IPS-NIHi11 (cell line): Measurements from ENCODE around the gene ETNK1.
"Not testable (repeated sequence)": the region's sequence is repeated elsewhere in the genome, so short reads cannot be mapped to it uniquely, and the experiment has no call there.

Experiments
- DNase-seq: peaks from one replicate; pipeline ENCODE4 v3.0.0; 2012; ENCODE audit warnings: mixed read lengths, low spot score

Gene ETNK1, protein sequence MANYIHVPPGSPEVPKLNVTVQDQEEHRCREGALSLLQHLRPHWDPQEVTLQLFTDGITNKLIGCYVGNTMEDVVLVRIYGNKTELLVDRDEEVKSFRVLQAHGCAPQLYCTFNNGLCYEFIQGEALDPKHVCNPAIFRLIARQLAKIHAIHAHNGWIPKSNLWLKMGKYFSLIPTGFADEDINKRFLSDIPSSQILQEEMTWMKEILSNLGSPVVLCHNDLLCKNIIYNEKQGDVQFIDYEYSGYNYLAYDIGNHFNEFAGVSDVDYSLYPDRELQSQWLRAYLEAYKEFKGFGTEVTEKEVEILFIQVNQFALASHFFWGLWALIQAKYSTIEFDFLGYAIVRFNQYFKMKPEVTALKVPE

DNA sequence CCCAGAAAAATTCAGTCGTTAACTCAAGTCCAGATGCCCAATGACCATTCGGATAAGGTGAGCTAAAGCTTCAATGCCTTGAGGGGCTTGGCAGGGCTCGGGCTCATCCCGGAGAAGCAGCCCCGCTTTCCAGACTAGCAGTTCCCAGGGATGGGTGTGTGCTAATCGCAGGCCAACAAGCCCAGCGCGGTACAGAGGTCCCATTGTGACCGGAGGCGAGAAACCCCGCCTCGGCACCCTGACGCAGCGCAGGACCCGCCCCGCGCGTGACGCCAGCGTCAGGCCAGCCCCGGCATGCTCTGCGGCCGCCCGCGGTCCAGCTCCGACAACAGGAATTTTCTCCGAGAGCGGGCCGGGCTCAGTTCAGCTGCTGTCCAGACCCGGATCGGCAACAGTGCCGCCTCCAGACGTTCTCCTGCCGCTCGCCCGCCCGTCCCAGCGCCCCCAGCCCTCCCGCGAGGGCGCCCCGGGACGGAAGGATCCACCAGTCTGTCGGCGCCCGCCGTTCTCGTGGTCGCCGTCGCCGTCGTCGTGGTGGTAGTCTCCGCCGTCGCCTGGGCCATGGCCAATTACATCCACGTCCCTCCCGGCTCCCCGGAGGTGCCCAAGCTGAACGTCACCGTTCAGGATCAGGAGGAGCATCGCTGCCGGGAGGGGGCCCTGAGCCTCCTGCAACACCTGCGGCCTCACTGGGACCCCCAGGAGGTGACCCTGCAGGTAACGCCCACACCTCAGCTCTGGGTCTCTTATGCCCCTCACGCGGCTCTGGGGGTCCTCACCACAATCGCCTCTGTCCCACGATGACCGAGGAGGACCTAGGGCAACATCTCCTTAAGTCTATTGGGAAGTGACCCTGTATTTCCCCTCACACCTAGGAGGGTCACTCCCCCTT is at the start of gene ETNK1:
ETNK1 (plus strand) TSS at position 302 of the 892 bp plus-strand sequence; CDS start at position 562, 260 bp downstream.
- peak; percentile 93 for DNase-seq

DNA sequence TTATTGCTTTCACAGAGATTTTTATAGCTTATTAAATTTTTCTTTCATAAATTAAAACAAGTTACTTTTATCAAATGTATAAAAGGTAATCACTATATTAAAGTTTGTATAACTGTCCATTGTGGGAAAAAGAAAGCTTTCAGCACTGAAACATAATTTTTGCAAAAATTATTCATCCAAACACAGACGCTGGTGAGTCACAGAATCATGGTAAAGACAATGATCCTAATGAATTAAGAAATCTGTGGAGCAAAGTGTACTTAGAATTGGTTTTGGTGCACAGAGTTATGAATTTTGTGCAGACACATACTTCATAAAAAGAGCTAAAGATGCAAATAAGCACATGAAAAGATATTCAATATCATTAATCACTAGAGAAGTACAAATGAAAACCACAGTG is 48.9 kb upstream of the ETNK1 start:
- no peak for DNase-seq

DNA sequence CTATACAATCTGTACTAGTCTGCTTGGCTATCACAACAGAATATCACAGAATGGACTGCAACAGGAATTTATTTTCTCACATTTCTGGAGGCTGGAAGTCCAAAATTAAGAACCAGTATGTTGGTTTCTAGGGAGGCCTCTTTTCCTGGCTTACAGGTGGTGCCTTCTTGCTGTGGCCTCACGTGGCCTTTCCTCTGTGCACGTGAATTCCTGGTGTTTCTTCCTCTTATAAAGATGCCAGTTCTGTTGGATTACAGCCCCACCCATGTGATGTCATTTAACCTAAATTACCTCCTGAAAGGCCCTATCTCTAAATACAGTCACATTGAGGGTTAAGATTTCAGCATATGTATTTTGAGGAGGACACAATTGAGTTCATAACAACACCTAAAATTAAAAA is 48.5 kb upstream of the ETNK1 start:
- no peak for DNase-seq

DNA sequence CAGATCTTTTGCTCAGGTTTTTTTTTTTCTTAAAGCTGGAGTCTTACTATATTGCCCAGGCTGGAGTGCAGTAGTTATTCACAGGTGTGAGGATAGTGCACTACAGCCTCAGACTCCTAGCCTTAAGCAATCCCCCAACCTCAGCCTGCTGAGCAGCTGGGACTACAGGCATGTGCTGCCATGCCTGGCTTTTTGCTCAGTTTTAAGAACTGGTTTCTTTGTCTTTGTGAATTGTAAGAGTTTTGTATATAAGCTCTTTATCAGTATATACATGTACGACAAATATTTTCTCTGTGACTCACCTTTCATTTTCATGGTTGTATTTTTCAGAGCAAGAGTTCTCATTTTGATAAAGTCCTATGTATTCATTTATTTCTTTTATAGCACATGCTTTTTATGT is 47.3 kb upstream of the ETNK1 start:
- DNase-seq: no peak

DNA sequence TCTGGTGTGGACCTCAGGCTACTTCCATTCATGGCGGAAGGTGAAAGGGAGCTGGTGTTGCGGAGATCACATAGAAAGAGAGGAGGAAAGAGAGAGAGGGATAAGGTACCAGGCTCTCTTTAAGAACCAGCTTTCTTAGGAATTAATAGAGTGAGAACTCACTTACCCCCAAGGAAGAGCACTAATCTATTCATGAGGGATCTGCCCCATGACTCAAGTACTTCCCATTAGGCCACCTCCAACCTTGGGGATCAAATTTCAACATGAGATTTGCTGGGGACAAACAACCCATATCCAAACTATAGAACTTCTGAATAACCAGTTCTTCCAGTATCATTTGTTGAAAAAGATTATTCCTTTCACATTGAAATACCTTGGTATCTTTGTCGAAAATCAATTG is 46.6 kb upstream of the ETNK1 start:
- DNase-seq: no peak

DNA sequence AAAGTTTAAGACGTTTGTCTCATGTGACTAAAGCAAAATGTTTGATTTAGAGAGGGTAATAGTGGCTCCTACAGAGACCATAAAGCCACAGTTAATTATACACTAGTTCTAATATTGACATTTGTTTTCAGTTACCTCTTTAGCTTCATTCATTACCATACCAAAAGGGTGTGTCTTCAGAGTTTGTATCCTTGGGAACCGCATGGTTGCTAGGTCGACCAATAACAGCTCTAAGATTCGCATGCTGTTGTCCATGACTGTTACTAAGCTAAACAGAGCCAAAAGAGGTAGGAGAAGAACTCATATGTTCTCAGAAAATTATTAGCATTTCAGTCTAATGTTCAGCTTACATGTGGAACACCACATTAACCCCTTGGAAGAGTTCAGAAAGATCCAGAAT is 36.2 kb upstream of the ETNK1 start:
- DNase-seq: peak; percentile 12

DNA sequence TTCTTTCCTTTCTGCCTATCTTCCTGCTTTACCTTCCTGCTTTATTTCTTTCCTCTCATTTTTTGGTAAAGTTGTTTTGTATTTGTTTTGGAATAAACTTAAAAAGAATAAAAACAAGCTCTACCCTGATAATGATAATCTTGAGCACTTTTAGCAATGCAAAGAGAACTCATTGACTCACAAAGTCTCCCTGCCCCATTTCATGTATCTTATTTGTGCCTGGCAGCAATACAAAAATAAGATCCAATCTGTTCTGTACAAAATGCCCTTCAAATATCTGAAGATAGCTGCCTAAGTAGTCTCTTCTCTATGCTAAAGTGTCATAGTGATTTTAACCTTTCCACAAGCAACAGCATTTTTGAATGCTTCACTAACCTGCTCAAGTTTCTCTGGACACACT is 31.1 kb upstream of the ETNK1 start:
- DNase-seq: no peak

DNA sequence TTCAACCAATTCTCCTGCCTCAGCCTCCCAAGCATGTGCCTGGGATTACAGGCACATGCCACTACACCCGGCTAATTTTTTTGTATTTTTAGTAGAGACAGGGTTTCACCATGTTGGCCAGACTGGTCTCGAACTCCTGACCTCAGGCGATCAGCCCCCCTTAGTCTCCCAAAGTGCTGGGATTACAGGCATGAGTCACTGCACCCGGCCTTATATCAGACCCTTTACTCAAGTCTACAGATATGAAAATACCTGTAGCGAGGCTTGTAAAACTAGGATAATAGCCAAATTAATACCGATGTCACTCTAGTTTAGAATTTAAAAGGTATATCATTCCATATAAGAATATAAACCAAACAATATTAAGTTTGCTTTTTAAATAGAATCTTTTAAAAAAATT is 27.4 kb upstream of the ETNK1 start:
- not testable (repeated sequence) for DNase-seq

DNA sequence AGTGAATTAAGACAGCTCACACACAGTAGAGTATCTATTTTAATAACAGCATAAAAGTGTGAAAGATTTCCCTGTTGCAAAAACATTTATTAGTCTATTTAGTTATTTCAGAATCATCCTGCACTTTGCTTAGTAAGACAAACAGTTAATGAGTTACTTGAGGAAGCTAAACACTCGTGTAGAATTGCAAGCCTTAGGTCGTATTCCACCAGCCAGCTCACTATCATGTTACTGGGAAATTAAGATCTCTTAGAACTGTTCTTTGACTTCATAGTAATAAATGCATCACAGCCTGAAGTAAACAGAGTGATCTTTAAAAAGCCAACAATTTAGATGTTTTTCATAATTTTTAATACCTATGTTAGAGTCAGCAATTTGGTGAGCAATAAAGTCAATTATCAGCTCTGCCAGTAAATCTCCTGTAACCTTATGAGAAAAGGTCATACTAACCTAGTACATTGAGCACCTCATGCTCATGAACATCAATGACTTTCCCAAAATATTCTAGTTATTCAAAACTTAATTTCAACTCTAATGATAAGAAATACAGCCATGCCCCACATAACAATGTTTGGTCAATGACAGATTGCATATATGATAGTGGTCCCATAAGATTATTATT is 26.7 kb upstream of the ETNK1 start:
- no peak for DNase-seq

DNA sequence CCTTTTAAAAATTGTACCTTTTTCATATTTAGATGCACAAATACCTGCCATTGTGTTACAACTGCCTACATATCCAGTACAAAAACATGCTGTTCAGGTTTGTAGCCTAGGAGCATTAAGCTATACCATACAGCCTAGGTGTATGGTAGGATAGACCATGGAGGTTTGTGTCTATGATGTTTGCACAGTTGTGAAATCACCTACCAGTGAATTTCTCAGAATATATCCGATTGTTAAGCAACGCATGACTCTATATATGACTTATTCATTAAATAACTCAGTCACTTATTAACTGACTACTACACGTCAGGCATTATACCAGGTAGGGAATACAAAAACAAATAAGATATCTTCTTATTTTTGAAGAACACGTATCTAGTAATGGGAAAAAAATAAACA is 26.2 kb upstream of the ETNK1 start:
- DNase-seq: no peak

DNA sequence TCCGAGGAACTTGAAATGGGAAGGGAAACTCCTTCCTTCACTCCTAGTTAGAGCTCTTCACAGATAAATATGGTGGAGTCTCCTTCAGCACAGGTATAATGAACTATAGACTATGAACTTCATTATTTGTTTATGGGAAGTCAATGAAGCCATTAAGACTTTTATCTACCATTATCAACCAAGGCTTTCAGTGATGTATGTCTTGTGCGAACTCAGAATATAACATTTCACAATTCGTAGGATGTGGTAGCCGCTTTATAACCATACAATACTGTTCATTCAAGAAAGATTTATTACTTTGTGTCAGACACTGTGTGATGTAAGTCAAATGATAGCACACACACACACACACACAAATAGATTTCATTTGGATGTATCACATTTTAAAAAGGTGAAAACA is 24.8 kb upstream of the ETNK1 start:
- no peak for DNase-seq

DNA sequence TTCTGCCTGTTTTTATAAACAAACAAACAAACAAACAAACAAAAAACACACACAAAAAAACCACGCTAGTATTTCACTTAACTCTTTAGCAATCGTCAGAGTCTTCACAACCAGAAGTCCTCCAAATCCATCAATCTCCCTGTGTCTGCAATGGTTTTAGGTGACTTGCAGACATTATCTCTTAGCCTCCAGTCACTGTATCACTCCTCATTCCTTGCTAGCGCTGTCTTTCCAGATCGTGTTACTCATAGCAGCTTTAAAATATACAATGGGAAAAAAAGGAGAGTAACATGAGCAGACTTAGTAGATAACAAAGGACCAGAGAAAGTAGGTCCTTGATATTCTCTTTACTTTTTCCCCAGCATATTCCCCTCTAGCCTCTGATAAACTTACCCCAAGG is 15.5 kb upstream of the ETNK1 start:
- no peak for DNase-seq

DNA sequence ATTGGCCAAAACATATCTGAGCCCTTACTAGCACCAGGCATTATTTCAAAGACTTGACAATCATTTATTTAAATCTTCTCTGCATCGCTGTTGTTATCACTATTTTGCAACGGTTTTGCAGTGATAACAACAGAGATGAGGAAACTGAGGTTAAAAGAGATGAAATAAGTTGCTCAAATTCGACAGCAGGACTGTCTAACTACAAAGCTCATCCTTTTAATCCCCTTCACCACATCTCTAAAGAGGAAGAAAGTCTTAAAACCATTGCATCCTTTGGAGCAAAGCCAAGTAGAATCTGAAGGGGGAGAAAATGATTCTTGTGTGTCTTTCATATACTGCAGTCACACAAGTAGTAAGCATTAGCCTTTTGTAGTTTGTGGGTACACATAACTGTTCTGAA is 14.8 kb upstream of the ETNK1 start:
- no peak for DNase-seq

DNA sequence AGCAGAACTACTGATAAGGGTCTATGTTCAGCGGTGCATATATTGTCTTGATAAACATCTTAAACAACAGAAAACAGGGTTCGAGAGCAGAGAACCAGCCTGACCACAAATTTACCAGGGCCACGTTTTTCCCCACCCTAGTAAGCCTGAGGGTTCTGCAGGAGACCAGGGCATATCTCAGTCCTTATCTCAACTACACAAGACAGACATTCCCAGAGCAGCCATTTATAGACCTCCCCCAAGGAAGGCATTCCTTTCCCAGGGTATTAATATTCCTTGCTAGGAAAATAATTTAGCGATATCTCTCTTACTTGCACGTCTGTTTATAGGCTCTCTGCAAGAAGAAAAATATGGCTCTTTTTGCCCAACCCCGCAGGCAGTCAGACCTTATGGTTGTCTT is 12.1 kb upstream of the ETNK1 start:
- not testable (repeated sequence) for DNase-seq

DNA sequence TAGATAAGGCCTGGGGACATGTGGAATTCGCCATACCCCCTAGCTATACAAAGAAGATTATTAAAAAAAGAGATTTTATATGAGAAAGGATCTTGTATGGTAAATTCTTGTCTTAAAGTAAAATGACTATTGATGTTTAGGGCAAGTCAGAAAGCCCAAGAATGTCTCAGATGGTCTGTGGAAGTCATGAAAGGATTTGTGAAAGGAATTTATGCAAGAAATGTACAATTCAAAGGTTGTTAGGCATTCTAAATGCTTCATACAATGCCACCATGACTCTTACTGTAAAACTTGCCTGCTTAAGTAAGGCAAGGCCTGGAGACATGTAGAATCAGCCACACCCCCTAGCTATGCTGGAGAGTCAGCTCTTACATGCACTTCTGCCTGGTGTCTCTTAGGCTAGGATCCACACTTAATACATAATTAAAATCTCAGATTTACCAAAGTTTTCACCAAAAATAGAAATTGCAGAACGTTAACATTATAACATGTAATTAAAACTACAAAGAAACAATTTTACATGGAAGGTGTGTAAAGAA is 8.9 kb upstream of the ETNK1 start:
- DNase-seq: no peak

DNA sequence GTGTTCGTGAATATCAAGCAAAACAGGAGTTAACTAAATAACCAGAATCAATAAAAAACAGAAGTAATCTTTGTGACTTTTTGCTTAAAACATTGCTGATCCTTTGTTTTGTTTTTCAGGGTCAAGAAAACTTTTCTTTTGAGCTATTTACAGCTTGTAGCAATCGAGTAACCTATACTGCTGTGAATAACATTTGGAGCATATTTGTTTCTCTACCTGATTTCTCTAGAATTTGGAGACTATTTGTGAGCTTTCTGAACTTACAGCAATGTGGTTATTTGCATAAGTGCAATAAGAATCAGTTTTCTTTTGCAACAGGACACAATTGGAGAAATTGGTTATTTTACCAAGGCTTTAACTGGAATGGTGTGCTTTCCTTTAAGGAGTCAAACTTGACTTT is 7.3 kb upstream of the ETNK1 start:
- no peak for DNase-seq

DNA sequence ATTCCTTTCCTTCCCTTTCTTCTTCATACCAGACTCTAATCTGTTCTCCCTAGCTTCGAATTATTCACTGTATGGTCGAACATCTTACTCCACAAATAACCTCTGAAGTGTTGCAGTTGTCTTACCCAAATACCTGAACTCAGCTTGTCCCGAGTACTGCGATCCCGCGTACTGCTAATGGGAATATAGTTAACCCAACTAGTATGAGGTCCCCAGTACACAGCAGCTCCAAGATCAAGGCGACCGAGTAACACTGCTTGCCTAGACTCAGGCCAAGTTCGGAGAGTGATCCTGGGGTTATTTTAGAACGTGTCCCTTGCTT is 462 bp upstream of the ETNK1 start:
- no peak for DNase-seq

DNA sequence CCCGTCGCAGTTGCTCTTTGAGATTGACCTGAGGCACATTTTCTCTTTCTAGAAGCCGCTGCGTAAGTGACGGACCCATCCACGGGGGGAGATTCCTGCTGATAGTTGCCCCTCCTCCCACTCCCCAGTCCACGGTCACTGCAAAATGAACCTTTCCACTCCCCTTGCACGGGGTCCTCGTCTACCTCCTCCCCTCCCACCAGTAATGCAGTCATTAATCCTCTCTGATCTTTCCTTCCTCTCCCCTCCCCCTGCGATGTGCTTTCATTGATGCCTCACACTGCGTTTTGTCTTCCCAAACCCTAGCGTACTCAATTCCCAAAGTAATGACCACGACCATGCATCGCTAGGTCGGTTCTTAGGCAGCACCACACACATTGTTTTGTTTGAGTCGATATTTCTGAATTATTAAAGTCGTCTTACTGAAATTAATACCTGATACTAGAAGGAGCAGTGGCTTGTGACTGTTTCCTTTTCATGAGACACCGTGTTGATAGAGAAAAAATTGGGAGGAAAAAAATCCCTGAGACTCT is 857 bp downstream of the ETNK1 start:
- peak; percentile 61 for DNase-seq

DNA sequence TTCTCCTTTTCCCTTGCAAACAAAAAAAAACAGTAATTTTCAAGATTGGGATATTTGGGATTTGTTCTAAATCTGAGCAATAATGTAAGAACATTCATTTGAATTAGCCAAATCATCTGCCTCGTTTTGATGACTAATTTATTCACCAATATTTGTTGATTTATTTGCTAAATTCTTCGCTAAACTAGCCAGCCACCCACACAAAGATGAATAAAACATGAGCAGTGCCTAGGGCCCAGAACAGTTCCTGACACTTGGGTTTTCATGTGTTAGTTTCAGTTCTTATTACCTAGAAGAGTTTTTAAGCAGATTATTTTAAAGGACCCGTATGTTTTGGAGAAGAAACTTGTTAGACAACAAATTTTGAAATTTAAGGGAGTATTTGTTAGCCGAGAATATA is 1.4 kb downstream of the ETNK1 start:
- no peak for DNase-seq

DNA sequence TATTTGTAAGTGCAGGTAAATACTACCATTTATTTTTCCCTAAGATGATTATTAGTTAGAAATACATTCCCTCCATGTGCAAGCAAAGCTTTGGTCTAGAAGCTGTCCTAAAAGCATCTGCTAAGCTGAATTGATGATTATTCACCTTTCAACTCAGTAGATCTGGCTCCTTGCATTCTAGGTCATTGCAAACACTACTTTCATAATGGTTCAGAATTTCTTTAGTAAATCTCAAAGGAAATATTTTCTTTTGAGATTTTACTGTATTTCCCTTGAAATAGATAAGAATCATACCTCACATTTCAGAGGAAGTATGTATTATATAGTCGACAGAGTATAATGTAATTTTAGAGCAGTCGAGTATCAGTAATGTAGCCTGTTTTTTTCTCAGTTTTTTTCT is 2.4 kb downstream of the ETNK1 start:
- no peak for DNase-seq

DNA sequence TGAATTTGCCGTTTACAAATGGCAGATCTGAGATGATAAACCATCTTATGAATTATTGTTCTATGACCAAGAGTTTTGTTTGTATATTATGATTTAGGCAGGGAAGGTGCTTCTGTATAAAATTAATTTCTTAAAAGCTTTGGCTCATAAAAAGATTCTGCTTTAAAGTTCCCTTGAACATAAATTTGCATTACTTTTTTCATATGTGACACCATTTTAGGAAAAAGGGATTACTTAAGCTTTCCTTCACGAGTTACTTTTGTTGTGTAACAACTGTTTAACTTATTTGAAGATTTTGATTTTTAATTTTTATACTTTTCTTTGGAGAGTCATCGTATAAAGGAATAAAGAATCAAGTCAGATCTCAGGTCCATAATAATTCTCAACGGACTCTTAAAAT is 3.3 kb downstream of the ETNK1 start:
- DNase-seq: no peak

DNA sequence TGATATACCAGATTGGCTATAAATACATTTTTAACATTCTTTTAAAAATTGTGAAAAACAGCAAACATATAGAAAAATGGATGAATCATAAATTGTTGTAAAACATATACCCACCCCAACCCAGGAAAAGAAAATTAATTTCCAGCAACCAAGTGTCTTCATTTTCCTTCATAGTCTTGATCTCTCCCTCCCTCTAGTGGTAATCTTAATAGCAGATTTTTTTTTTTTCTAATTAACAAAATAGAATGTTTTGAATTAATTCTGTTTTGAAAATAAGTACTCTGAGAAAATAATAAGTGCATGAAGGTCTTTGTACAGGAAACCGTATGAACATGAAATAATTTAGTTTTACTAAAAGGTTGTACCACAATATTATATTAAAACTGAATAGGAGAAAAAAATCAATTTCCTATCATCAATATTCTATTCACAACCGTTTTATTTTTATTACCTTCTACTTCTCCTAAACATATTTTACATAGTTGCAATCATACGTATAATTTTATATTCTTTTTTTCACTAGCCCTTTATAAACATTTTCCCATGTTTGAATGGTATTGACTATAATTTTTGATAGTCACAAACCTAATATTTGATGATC is 7.0 kb downstream of the ETNK1 start:
- no peak for DNase-seq
